ENCODE results near the gene CFAP300. TPM values are rescaled to one million over a fixed set of nuclear protein-coding genes. Genes with fewer than 3 reads are reported as not detected.
A peak's percentile ranks its signal among the peaks of the same experiment; 100 is the strongest.

The CFAP300 gene
- total RNA-seq, 1 donor from 2014 or later = 3.0 TPM

GRCh38 chr11:102117472-102118113 is 70.4 kb downstream of the CFAP300 start:
- no peak for TF ChIP-seq CTCF (IDR thresholded peaks at IDR 0.05)
- peaks cover 2% of the 10 kb centered on the region for H3K36me3 Mint-ChIP-seq (ENCODE audit: low read depth)
- H3K9me3 Mint-ChIP-seq (ENCODE audit: low read depth) = no peaks in the 10 kb centered on the region
- no peaks in the 10 kb centered on the region for H3K27me3 Mint-ChIP-seq (ENCODE audit: low read depth)
- H3K4me3 Mint-ChIP-seq (ENCODE audit: unreplicated experiment) = no peak overlapping the region
- peaks cover 83% of the 10 kb centered on the region for H3K4me1 Mint-ChIP-seq (ENCODE audit: low read depth)
- no peak for DNase-seq (ENCODE audit: low spot score)
- peak overlapping the region; percentile 64 for H3K27ac Mint-ChIP-seq (ENCODE audit: unreplicated experiment)

- no peak for TF ChIP-seq CTCF (IDR thresholded peaks at IDR 0.05)
- peaks cover 4% of the 10 kb centered on the region for H3K9me3 Mint-ChIP-seq (ENCODE audit: low read depth)
- no peaks in the 10 kb centered on the region for H3K27me3 Mint-ChIP-seq (ENCODE audit: low read depth)
- H3K27ac Mint-ChIP-seq (ENCODE audit: unreplicated experiment) = peak overlapping the region; percentile 91
- no peak for DNase-seq (ENCODE audit: low spot score)
- peaks cover 79% of the 10 kb centered on the region for H3K4me1 Mint-ChIP-seq (ENCODE audit: low read depth)
- peaks cover 7% of the 10 kb centered on the region for H3K36me3 Mint-ChIP-seq (ENCODE audit: low read depth)
- no peak overlapping the region for H3K4me3 Mint-ChIP-seq (ENCODE audit: unreplicated experiment)
These were observed 71.7 kb downstream of the CFAP300 start for GRCh38 chr11:102118937-102119336.

GRCh38 chr11:102119997-102120396 is 72.8 kb downstream of the CFAP300 start:
- peaks cover 73% of the 10 kb centered on the region for H3K4me1 Mint-ChIP-seq (ENCODE audit: low read depth)
- TF ChIP-seq CTCF (IDR thresholded peaks at IDR 0.05) = no peak
- peaks cover 4% of the 10 kb centered on the region for H3K9me3 Mint-ChIP-seq (ENCODE audit: low read depth)
- DNase-seq (ENCODE audit: low spot score) = no peak
- no peaks in the 10 kb centered on the region for H3K27me3 Mint-ChIP-seq (ENCODE audit: low read depth)
- no peak overlapping the region for H3K4me3 Mint-ChIP-seq (ENCODE audit: unreplicated experiment)
- H3K27ac Mint-ChIP-seq (ENCODE audit: unreplicated experiment) = peak overlapping the region; percentile 88
- H3K36me3 Mint-ChIP-seq (ENCODE audit: low read depth) = peaks cover 11% of the 10 kb centered on the region

- DNase-seq (ENCODE audit: low spot score) = no peak
- peak overlapping the region; percentile 88 for H3K27ac Mint-ChIP-seq (ENCODE audit: unreplicated experiment)
- no peak overlapping the region for H3K4me3 Mint-ChIP-seq (ENCODE audit: unreplicated experiment)
- H3K27me3 Mint-ChIP-seq (ENCODE audit: low read depth) = no peaks in the 10 kb centered on the region
- peaks cover 68% of the 10 kb centered on the region for H3K4me1 Mint-ChIP-seq (ENCODE audit: low read depth)
- peaks cover 11% of the 10 kb centered on the region for H3K36me3 Mint-ChIP-seq (ENCODE audit: low read depth)
- TF ChIP-seq CTCF (IDR thresholded peaks at IDR 0.05) = peak; percentile 32
- H3K9me3 Mint-ChIP-seq (ENCODE audit: low read depth) = peaks cover 4% of the 10 kb centered on the region
These were observed 73.3 kb downstream of the CFAP300 start for GRCh38 chr11:102120437-102120973.

GRCh38 chr11:102121329-102121728 is 74.1 kb downstream of the CFAP300 start:
- peaks cover 66% of the 10 kb centered on the region for H3K4me1 Mint-ChIP-seq (ENCODE audit: low read depth)
- H3K27me3 Mint-ChIP-seq (ENCODE audit: low read depth) = no peaks in the 10 kb centered on the region
- peak overlapping the region; percentile 88 for H3K27ac Mint-ChIP-seq (ENCODE audit: unreplicated experiment)
- H3K4me3 Mint-ChIP-seq (ENCODE audit: unreplicated experiment) = no peak overlapping the region
- DNase-seq (ENCODE audit: low spot score) = no peak
- H3K9me3 Mint-ChIP-seq (ENCODE audit: low read depth) = peaks cover 4% of the 10 kb centered on the region
- H3K36me3 Mint-ChIP-seq (ENCODE audit: low read depth) = peaks cover 14% of the 10 kb centered on the region
- no peak for TF ChIP-seq CTCF (IDR thresholded peaks at IDR 0.05)

Other genes with a start within 250 kb of the CFAP300 start
- gene CEP126, start 132.4 kb upstream of the CFAP300 start, total RNA-seq = 3.8 to 18.0 TPM (median 4.1 TPM) in 3 replicates
- 4.0 TPM in 1 of 3 replicates, not detected in the others for gene ANGPTL5, start 130.9 kb upstream of the CFAP300 start, total RNA-seq
- 114 to 132 TPM (median 116 TPM) in 3 replicates for gene YAP1, start 63.0 kb downstream of the CFAP300 start, total RNA-seq

Data from chondrocyte (in vitro differentiated cells).